Stomach (tissue), 4 donors: ENCODE results near the gene ACAP2.

Source experiments
- POLR2AphosphoS5 ChIP-seq, 3 donors: sonication (generic); formaldehyde crosslinking; IDR thresholded peaks; one replicate each; pipeline ENCODE4 v1.6.1; 2016; ENCODE audit warnings: antibody characterized with exemption in 3 of 3
- TF ChIP-seq, protein P1 (sequence below), 7 experiments: fragments of 450-650 bp in 4 of 7; fragments of 200-600 bp in 3 of 7; sonication (generic) in 3 of 7; IDR thresholded peaks; one replicate each; pipeline ENCODE4 v1.5.1; 2016 to 2019; ENCODE audit warnings: antibody characterized with exemption in 7 of 7, control low read depth in 2 of 7, mild to moderate bottlenecking in 1 of 7

DNA sequence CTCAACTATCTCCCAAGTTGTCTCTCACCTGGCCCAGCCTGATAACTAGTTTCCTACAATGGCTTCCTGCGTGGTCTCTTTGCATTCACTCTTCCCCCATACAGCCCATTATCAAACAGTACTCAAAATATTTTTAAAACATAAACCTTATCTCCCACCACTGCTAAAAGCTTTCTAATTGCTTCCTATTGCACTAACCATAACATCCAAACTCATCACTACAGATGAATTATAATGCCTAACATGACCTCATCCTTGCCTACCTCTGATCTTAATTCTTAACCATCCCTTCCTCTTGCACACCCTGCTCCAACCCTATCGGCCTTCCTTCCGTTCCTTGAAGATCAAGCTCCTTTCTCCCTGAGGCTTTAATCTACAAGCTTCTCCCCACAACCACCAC is 17.0 kb downstream of the ACAP2 start:
- TF ChIP-seq, protein P1, sequence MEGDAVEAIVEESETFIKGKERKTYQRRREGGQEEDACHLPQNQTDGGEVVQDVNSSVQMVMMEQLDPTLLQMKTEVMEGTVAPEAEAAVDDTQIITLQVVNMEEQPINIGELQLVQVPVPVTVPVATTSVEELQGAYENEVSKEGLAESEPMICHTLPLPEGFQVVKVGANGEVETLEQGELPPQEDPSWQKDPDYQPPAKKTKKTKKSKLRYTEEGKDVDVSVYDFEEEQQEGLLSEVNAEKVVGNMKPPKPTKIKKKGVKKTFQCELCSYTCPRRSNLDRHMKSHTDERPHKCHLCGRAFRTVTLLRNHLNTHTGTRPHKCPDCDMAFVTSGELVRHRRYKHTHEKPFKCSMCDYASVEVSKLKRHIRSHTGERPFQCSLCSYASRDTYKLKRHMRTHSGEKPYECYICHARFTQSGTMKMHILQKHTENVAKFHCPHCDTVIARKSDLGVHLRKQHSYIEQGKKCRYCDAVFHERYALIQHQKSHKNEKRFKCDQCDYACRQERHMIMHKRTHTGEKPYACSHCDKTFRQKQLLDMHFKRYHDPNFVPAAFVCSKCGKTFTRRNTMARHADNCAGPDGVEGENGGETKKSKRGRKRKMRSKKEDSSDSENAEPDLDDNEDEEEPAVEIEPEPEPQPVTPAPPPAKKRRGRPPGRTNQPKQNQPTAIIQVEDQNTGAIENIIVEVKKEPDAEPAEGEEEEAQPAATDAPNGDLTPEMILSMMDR (IDR thresholded peaks at IDR 0.05), result no peak
- TF ChIP-seq POLR2AphosphoS5 (IDR thresholded peaks at IDR 0.05), result no peak
